Activated CD4-positive, alpha-beta T cell treated with anti-CD3 and anti-CD28 coated beads, Interleukin-10, Interleukin-2, amounts not matched to agents 100 ng/mL and 50 ng/mL, durations not matched to agents 16 hours and 8 hours (primary cell): ENCODE results near the gene PLEKHG1.

Source experiments
- DNase-seq: peaks from one replicate; pipeline ENCODE4 v3.0.0-alpha.2; 2020

PLEKHG1 gene

GRCh38 chr6:150641398-150642139 lies 41.9 kb downstream of the PLEKHG1 start:
- no peak for DNase-seq

GRCh38 chr6:150646228-150646627 lies 46.5 kb downstream of the PLEKHG1 start:
- no peak for DNase-seq

- DNase-seq: no peak
Measured at GRCh38 chr6:150647051-150647450, 47.4 kb downstream of the PLEKHG1 start.
